Gastroesophageal sphincter (tissue), 4 donors: Measurements from ENCODE around the gene GPATCH2L. TPM values are rescaled to one million over a fixed set of nuclear protein-coding genes. Genes with fewer than 3 reads are reported as not detected.

Experiments used
- ATAC-seq: fragments of 150-250 bp; one replicate; pipeline ENCODE4 v1.9.1; 2016; ENCODE audit warnings: mild to moderate bottlenecking, moderate library complexity
- H3K27ac ChIP-seq, 4 donors: fragments of 200-600 bp; sonication (generic) in 3 of 4; 1 replicate in 3 of 4; 2 replicates in 1 of 4; pipeline ENCODE4 v1.5.1; 2016 to 2019
- H3K27me3 ChIP-seq: fragments of 200-600 bp; sonication (generic); one replicate; pipeline ENCODE4 v1.5.1; 2019
- H3K36me3 ChIP-seq, 2 donors: fragments of 200-600 bp; sonication (generic); one replicate each; pipeline ENCODE4 v1.5.1; 2019; ENCODE audit warnings: control low read depth in 1 of 2
- H3K4me1 ChIP-seq, 3 donors: fragments of 200-600 bp; sonication (generic); 1 replicate in 2 of 3; 2 replicates in 1 of 3; pipeline ENCODE4 v1.5.1; 2016 to 2019; ENCODE audit warnings: control low read depth in 2 of 3
- H3K4me3 ChIP-seq, 2 donors: fragments of 200-600 bp; sonication (generic); one replicate each; pipeline ENCODE4 v1.5.1; 2019; ENCODE audit warnings: mild to moderate bottlenecking in 1 of 2, moderate library complexity in 1 of 2
- H3K9me3 ChIP-seq, 3 donors: fragments of 200-600 bp; sonication (generic); one replicate each; pipeline ENCODE4 v1.5.1; 2017 to 2019; ENCODE audit warnings: control low read depth in 2 of 3
- CTCF ChIP-seq, 4 experiments: fragments of 200-600 bp in 2 of 4; fragments of 450-650 bp in 2 of 4; sonication (generic) in 1 of 4; IDR thresholded peaks; one replicate each; pipeline ENCODE4 v1.5.1; 2017 to 2019; ENCODE audit warnings: antibody characterized with exemption in 4 of 4, mild to moderate bottlenecking in 2 of 4, moderate library complexity in 2 of 4
- EP300 ChIP-seq: sonication (generic); formaldehyde crosslinking; IDR thresholded peaks from one replicate; pipeline ENCODE4 v1.6.1; 2017; ENCODE audit warnings: antibody characterized with exemption, mild to moderate bottlenecking
- POLR2A ChIP-seq, 2 donors: fragments of 450-650 bp; IDR thresholded peaks; one replicate each; pipeline ENCODE4 v1.6.1; 2017; ENCODE audit warnings: antibody characterized with exemption in 2 of 2, mild to moderate bottlenecking in 2 of 2, moderate library complexity in 1 of 2
- POLR2AphosphoS5 ChIP-seq: sonication (generic); formaldehyde crosslinking; IDR thresholded peaks from one replicate; pipeline ENCODE4 v1.6.1; 2017; ENCODE audit warnings: antibody characterized with exemption
- WGBS, 2 donors: methylation state at CpG; one replicate each; pipeline ENCODE4 v1.1.5; 2018; ENCODE audit warnings: low coverage in 1 of 2; 5-methylcytosine and 5-hydroxymethylcytosine counted together
- total RNA-seq, 4 donors: library from RNA; depleted of rRNA; stranded (reverse); fragments of >200 nt; gene quantifications; one replicate each; pipeline ENCODE4 v1.1.0, GENCODE V29; 2016

The GPATCH2L gene
- total RNA-seq, 4 donors from 2014 or later: 34.2 to 64.0 (median 56.0) TPM

- Histone ChIP-seq H3K9me3 (no peaks in the 10 kb centered on the region), H3K27me3 (no peaks in the 10 kb centered on the region), H3K4me3 (no peak overlapping the region), H3K4me1 (no peaks in the 10 kb centered on the region), H3K36me3 (peaks cover 0 to 4% of the 10 kb centered on the region in 2 donors), H3K27ac (no peak overlapping the region)
- no peak for ATAC-seq
- TF ChIP-seq POLR2AphosphoS5 (no peak), CTCF (IDR thresholded peaks at IDR 0.05) (no peak), POLR2A (IDR thresholded peaks at IDR 0.05) (no peak), EP300 (no peak)
- WGBS, 2 donors: 81 to 85% methylated on average over 3 to 7 of the region's 10 CpGs
Observed at GRCh38 chr14:76228138-76228537, 76.4 kb downstream of the GPATCH2L start.

GRCh38 chr14:76232800-76233199, 81.1 kb downstream of the GPATCH2L start:
- no peaks in the 10 kb centered on the region for H3K27me3 ChIP-seq
- H3K4me1 ChIP-seq: no peaks in the 10 kb centered on the region
- no peak for ATAC-seq
- WGBS, 2 donors: 63 to 80% methylated on average over 1 to 2 of the region's 4 CpGs
- peaks cover 0 to 10% (median 0%) of the 10 kb centered on the region in 3 donors for H3K9me3 ChIP-seq
- TF ChIP-seq EP300 (no peak), POLR2A (IDR thresholded peaks at IDR 0.05) (no peak), CTCF (IDR thresholded peaks at IDR 0.05) (no peak), POLR2AphosphoS5 (no peak)
- no peak overlapping the region for H3K4me3 ChIP-seq
- H3K36me3 ChIP-seq: peaks cover 0 to 32% of the 10 kb centered on the region in 2 donors
- no peak overlapping the region for H3K27ac ChIP-seq

- ATAC-seq: no peak
- 97% methylated on average over 2 of the region's 2 CpGs; no CpG with 5 or more reads in 1 of the 2 donors for WGBS, 2 donors
- H3K9me3 ChIP-seq: peaks cover 0 to 10% (median 0%) of the 10 kb centered on the region in 3 donors
- H3K4me3 ChIP-seq: no peak overlapping the region
- H3K4me1 ChIP-seq: no peaks in the 10 kb centered on the region
- no peaks in the 10 kb centered on the region for H3K27me3 ChIP-seq
- no peak overlapping the region for H3K27ac ChIP-seq
- no peak for TF ChIP-seq POLR2AphosphoS5
- no peak for TF ChIP-seq POLR2A (IDR thresholded peaks at IDR 0.05)
- TF ChIP-seq EP300: no peak
- no peak for TF ChIP-seq CTCF (IDR thresholded peaks at IDR 0.05)
- H3K36me3 ChIP-seq: peaks cover 0 to 40% of the 10 kb centered on the region in 2 donors
Observed at GRCh38 chr14:76235628-76236027, 83.9 kb downstream of the GPATCH2L start.

- WGBS, 2 donors: 80 to 87% methylated on average over 2 to 9 of the region's 13 CpGs
- Histone ChIP-seq H3K4me3 (no peak overlapping the region), H3K27ac (no peak overlapping the region), H3K9me3 (peaks cover 0 to 15% (median 0%) of the 10 kb centered on the region in 3 donors), H3K27me3 (no peaks in the 10 kb centered on the region), H3K4me1 (no peaks in the 10 kb centered on the region), H3K36me3 (peaks cover 0 to 40% of the 10 kb centered on the region in 2 donors)
- ATAC-seq: no peak
- TF ChIP-seq POLR2AphosphoS5: no peak
- TF ChIP-seq CTCF (IDR thresholded peaks at IDR 0.05): no peak
- TF ChIP-seq POLR2A (IDR thresholded peaks at IDR 0.05): no peak
- no peak for TF ChIP-seq EP300
Observed at GRCh38 chr14:76236172-76237130, 84.7 kb downstream of the GPATCH2L start.
